ENCODE measurements around the gene INSIG1.

DNA sequence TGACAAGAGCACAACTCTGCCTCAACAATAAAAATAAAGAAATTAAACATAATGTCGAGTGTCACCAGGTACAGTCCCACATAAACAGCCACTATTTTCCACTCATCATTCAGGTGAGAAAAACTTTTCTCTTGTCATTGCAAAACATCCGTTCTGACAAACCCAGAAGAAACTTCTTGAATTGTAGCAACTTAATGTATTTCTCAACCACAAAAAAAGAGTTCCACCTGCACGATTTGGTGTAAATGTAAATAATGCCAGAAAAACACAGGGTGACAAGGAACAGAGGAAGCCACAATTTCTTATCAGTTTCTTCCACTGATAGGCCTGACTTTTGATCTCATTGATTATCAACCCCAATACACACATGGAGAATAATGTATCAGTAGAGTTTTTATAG lies 26.8 kb upstream of the INSIG1 start:
- TF ChIP-seq, protein P1, sequence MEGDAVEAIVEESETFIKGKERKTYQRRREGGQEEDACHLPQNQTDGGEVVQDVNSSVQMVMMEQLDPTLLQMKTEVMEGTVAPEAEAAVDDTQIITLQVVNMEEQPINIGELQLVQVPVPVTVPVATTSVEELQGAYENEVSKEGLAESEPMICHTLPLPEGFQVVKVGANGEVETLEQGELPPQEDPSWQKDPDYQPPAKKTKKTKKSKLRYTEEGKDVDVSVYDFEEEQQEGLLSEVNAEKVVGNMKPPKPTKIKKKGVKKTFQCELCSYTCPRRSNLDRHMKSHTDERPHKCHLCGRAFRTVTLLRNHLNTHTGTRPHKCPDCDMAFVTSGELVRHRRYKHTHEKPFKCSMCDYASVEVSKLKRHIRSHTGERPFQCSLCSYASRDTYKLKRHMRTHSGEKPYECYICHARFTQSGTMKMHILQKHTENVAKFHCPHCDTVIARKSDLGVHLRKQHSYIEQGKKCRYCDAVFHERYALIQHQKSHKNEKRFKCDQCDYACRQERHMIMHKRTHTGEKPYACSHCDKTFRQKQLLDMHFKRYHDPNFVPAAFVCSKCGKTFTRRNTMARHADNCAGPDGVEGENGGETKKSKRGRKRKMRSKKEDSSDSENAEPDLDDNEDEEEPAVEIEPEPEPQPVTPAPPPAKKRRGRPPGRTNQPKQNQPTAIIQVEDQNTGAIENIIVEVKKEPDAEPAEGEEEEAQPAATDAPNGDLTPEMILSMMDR (IDR thresholded peaks at IDR 0.05), result no peak
- TF ChIP-seq EP300 (IDR thresholded peaks at IDR 0.05; ENCODE audit: borderline replicate concordance in 1 of 2, low read depth in 1 of 2, low read length in 1 of 2) (no peak), MXI1 (IDR thresholded peaks at IDR 0.05; ENCODE audit: low read depth, low read length) (no peak), FOXJ3 (CRISPR knock-in tag; IDR thresholded peaks at IDR 0.05) (no peak), POLR2AphosphoS5 (IDR thresholded peaks at IDR 0.05; ENCODE audit: low read depth, low read length) (no peak), FOXM1 (IDR thresholded peaks at IDR 0.05; ENCODE audit: low read depth) (no peak), CHD2 (IDR thresholded peaks at IDR 0.05; ENCODE audit: low read length, partially characterized antibody) (no peak)
- TF ChIP-seq, protein P2, sequence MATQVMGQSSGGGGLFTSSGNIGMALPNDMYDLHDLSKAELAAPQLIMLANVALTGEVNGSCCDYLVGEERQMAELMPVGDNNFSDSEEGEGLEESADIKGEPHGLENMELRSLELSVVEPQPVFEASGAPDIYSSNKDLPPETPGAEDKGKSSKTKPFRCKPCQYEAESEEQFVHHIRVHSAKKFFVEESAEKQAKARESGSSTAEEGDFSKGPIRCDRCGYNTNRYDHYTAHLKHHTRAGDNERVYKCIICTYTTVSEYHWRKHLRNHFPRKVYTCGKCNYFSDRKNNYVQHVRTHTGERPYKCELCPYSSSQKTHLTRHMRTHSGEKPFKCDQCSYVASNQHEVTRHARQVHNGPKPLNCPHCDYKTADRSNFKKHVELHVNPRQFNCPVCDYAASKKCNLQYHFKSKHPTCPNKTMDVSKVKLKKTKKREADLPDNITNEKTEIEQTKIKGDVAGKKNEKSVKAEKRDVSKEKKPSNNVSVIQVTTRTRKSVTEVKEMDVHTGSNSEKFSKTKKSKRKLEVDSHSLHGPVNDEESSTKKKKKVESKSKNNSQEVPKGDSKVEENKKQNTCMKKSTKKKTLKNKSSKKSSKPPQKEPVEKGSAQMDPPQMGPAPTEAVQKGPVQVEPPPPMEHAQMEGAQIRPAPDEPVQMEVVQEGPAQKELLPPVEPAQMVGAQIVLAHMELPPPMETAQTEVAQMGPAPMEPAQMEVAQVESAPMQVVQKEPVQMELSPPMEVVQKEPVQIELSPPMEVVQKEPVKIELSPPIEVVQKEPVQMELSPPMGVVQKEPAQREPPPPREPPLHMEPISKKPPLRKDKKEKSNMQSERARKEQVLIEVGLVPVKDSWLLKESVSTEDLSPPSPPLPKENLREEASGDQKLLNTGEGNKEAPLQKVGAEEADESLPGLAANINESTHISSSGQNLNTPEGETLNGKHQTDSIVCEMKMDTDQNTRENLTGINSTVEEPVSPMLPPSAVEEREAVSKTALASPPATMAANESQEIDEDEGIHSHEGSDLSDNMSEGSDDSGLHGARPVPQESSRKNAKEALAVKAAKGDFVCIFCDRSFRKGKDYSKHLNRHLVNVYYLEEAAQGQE (IDR thresholded peaks at IDR 0.05; ENCODE audit: low read depth, low read length), result no peak
- TF ChIP-seq, protein P3, sequence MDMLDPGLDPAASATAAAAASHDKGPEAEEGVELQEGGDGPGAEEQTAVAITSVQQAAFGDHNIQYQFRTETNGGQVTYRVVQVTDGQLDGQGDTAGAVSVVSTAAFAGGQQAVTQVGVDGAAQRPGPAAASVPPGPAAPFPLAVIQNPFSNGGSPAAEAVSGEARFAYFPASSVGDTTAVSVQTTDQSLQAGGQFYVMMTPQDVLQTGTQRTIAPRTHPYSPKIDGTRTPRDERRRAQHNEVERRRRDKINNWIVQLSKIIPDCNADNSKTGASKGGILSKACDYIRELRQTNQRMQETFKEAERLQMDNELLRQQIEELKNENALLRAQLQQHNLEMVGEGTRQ (IDR thresholded peaks at IDR 0.05; ENCODE audit: borderline replicate concordance, low read depth, low read length), result no peak
- TF ChIP-seq, protein P4, sequence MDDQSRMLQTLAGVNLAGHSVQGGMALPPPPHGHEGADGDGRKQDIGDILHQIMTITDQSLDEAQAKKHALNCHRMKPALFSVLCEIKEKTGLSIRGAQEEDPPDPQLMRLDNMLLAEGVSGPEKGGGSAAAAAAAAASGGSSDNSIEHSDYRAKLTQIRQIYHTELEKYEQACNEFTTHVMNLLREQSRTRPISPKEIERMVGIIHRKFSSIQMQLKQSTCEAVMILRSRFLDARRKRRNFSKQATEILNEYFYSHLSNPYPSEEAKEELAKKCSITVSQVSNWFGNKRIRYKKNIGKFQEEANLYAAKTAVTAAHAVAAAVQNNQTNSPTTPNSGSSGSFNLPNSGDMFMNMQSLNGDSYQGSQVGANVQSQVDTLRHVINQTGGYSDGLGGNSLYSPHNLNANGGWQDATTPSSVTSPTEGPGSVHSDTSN (IDR thresholded peaks at IDR 0.05), result no peak

All from SK-N-SH (cell line).